ENCODE results near the gene COL6A2. TPM values are rescaled to one million over a fixed set of nuclear protein-coding genes. Genes with fewer than 3 reads are reported as not detected.

COL6A2 gene
- total RNA-seq, 1 experiment from 2014 or later = 22.0 TPM

DNA sequence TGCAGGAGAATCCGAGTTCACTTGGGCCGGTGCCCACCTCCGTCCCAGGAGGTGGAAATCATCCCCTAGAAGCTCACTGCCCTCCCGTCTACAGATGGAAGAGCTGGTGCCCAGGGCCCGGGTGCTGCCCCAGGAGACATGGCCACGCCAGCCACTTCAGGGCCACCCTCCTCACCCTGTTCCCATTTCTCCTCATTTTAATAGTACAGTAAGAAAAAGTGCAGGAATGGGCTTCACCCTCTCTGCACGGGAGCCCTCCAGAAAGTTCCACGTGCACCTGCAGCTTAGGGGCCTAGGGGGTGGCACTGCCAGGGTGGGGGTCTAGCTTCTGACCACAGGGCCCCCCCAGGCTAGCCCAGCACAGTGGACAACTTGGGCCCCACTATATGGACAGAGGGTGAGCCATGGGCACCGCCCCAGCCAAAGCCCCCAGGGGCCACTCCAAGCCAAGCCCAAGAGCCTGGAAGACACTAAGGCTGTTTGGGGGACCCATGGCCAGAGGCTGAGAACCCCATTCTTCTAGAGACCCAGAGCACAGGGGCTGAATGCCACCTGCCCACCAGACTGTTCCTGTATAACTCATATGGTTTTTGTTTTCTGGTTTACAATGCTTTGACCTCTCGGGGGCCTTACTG lies 60.9 kb downstream of the COL6A2 start:
- Histone ChIP-seq H3F3A (ENCODE audit: insufficient read depth, low read depth) (no peaks in the 10 kb centered on the region), H3K9me2 (ENCODE audit: insufficient read depth) (no peaks in the 10 kb centered on the region), H3K4me2 (no peak overlapping the region), H3K4me1 (replicated peaks; ENCODE audit: insufficient read depth) (no peaks in the 10 kb centered on the region), H3K79me2 (ENCODE audit: low read depth) (no peaks in the 10 kb centered on the region), H3K27ac (no peak overlapping the region), H3K9me3 (ENCODE audit: insufficient read depth, low read depth) (no peaks in the 10 kb centered on the region), H2AFZ (no peak overlapping the region), H3K36me3 (ENCODE audit: low read depth) (no peaks in the 10 kb centered on the region), H3K4me3 (no peak overlapping the region), H4K20me1 (ENCODE audit: insufficient read depth) (no peaks in the 10 kb centered on the region), H3K27me3 (ENCODE audit: insufficient read depth, low read depth) (no peaks in the 10 kb centered on the region)
- intact Hi-C loops (cut with micrococcal nuclease; ENCODE audit: unreplicated experiment) = no loop called here
- TF ChIP-seq CTCF (conservative IDR thresholded peaks at IDR 0.05) = no peak
- no peak for TF ChIP-seq EZH2 (IDR thresholded peaks at IDR 0.05; ENCODE audit: low read depth)
- CTCF ChIA-PET = no interaction called here
- BruUV-seq (replicated peaks) = no TSS peak
- POLR2A ChIA-PET (ENCODE audit: unreplicated experiment) = no interaction called here
- no peak for DNase-seq

DNA sequence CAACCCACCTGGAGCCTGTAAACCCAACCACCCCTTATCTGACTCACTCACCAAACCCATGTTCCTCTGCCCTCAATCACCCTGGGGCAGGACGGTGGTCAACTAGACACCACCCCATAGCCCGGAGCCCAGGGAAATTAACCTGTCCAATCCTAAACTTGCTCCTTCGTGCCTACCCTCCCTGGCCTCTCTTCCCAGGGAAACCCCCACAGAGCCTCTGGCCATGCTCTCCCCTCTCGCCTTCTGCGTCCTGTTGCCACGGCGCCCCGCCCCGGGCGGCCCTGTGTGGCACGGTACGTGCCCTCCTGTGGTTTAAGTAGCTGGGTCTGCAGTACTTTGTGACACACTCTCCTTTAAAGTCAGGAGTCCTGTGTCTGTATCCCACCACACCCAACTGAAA lies 61.5 kb downstream of the COL6A2 start:
- Histone ChIP-seq H3K79me2 (ENCODE audit: low read depth) (no peaks in the 10 kb centered on the region), H3K9me2 (ENCODE audit: insufficient read depth) (no peaks in the 10 kb centered on the region), H3K9me3 (ENCODE audit: insufficient read depth, low read depth) (no peaks in the 10 kb centered on the region), H3K36me3 (ENCODE audit: low read depth) (no peaks in the 10 kb centered on the region), H3K4me1 (replicated peaks; ENCODE audit: insufficient read depth) (no peaks in the 10 kb centered on the region), H2AFZ (no peak overlapping the region), H3K4me2 (no peak overlapping the region), H3K27ac (no peak overlapping the region), H3K4me3 (no peak overlapping the region), H3F3A (ENCODE audit: insufficient read depth, low read depth) (no peaks in the 10 kb centered on the region), H4K20me1 (ENCODE audit: insufficient read depth) (no peaks in the 10 kb centered on the region), H3K27me3 (ENCODE audit: insufficient read depth, low read depth) (no peaks in the 10 kb centered on the region)
- BruUV-seq (replicated peaks) = no TSS peak
- ChIA-PET POLR2A (ENCODE audit: unreplicated experiment) (no interaction called here), CTCF (no interaction called here)
- no peak for DNase-seq
- TF ChIP-seq CTCF (conservative IDR thresholded peaks at IDR 0.05) = no peak
- intact Hi-C loops (cut with micrococcal nuclease; ENCODE audit: unreplicated experiment) = no loop called here

- Histone ChIP-seq H3K4me2 (no peak overlapping the region), H3K79me2 (ENCODE audit: low read depth) (no peaks in the 10 kb centered on the region), H3K36me3 (ENCODE audit: low read depth) (no peaks in the 10 kb centered on the region), H3K9me3 (ENCODE audit: insufficient read depth, low read depth) (no peaks in the 10 kb centered on the region), H3K4me3 (no peak overlapping the region), H3K9me2 (ENCODE audit: insufficient read depth) (no peaks in the 10 kb centered on the region), H3K27me3 (ENCODE audit: insufficient read depth, low read depth) (no peaks in the 10 kb centered on the region), H3K27ac (no peak overlapping the region), H4K20me1 (ENCODE audit: insufficient read depth) (no peaks in the 10 kb centered on the region), H3F3A (ENCODE audit: insufficient read depth, low read depth) (no peaks in the 10 kb centered on the region), H3K4me1 (replicated peaks; ENCODE audit: insufficient read depth) (no peaks in the 10 kb centered on the region), H2AFZ (no peak overlapping the region)
- TF ChIP-seq EZH2 (IDR thresholded peaks at IDR 0.05; ENCODE audit: low read depth) (no peak), CTCF (conservative IDR thresholded peaks at IDR 0.05) (no peak)
- no TSS peak for BruUV-seq (replicated peaks)
- intact Hi-C loops (cut with micrococcal nuclease; ENCODE audit: unreplicated experiment) = no loop called here
- DNase-seq = no peak
- ChIA-PET POLR2A (ENCODE audit: unreplicated experiment) (no interaction called here), CTCF (no interaction called here)
Measured at GRCh38 chr21:46159841-46160656, 62.1 kb downstream of the COL6A2 start.
